BLaER1 (cell line): Measurements from ENCODE around the gene FIGLA.

ENCODE experiments used
- H3K27ac ChIP-seq: shearing (Covaris generic); formaldehyde crosslinking; 2 replicates; pipeline ENCODE4 v1.8.1; 2022
- H3K27me3 ChIP-seq: shearing (Covaris generic); formaldehyde crosslinking; 2 replicates; pipeline ENCODE4 v1.8.1; 2022
- H3K36me3 ChIP-seq: shearing (Covaris generic); formaldehyde crosslinking; 2 replicates; pipeline ENCODE4 v1.8.1; 2022
- H3K4me1 ChIP-seq: shearing (Covaris generic); formaldehyde crosslinking; 2 replicates; pipeline ENCODE4 v1.8.1; 2022
- H3K4me2 ChIP-seq: shearing (Covaris generic); formaldehyde crosslinking; 2 replicates; pipeline ENCODE4 v1.8.1; 2022
- H3K4me3 ChIP-seq: shearing (Covaris generic); formaldehyde crosslinking; 2 replicates; pipeline ENCODE4 v1.8.1; 2022
- H3K9ac ChIP-seq: shearing (Covaris generic); formaldehyde crosslinking; 2 replicates; pipeline ENCODE4 v1.8.1; 2022
- H3K9me3 ChIP-seq: shearing (Covaris generic); formaldehyde crosslinking; 2 replicates; pipeline ENCODE4 v1.8.1; 2022
- H4K20me1 ChIP-seq: shearing (Covaris generic); formaldehyde crosslinking; 2 replicates; pipeline ENCODE4 v1.8.1; 2022
- Cebpa-rat ChIP-seq: shearing (Covaris generic); IDR thresholded peaks from 2 replicates; pipeline ENCODE4 v1.8.1; 2022

Gene FIGLA

GRCh38 chr2:70766357-70767078 lies 23.9 kb downstream of the FIGLA start:
- Histone ChIP-seq H3K4me1 (peaks cover 18% of the 10 kb centered on the region), H3K27ac (peak overlapping the region; percentile 94), H3K4me2 (peak overlapping the region; percentile 88), H3K9ac (peak overlapping the region; percentile 93), H3K36me3 (peaks cover 5% of the 10 kb centered on the region), H3K4me3 (peak overlapping the region; percentile 83), H3K27me3 (no peaks in the 10 kb centered on the region), H3K9me3 (no peaks in the 10 kb centered on the region), H4K20me1 (peaks cover 23% of the 10 kb centered on the region)
- no peak for TF ChIP-seq Cebpa-rat

GRCh38 chr2:70765507-70765906 lies 24.9 kb downstream of the FIGLA start:
- Histone ChIP-seq H3K4me2 (peak overlapping the region; percentile 88), H3K27me3 (no peaks in the 10 kb centered on the region), H3K9ac (no peak overlapping the region)

GRCh38 chr2:70759446-70759845 lies 31.0 kb downstream of the FIGLA start:
- no peak overlapping the region for H3K27ac ChIP-seq
- H3K9ac ChIP-seq: no peak overlapping the region
- peaks cover 50% of the 10 kb centered on the region for H4K20me1 ChIP-seq
- 0 out of 2 replicates have a peak, but pooled peaks cover 3% of the 10 kb centered on the region for H3K4me1 ChIP-seq
- H3K27me3 ChIP-seq: no peaks in the 10 kb centered on the region
- H3K36me3 ChIP-seq: peaks cover 35% of the 10 kb centered on the region
- H3K4me3 ChIP-seq: no peak overlapping the region
- TF ChIP-seq Cebpa-rat: no peak
- no peak overlapping the region for H3K4me2 ChIP-seq
- no peaks in the 10 kb centered on the region for H3K9me3 ChIP-seq

More at GRCh38 chr2:70765507-70765906, 24.9 kb downstream of the FIGLA start:
- Histone ChIP-seq H3K27ac (no peak overlapping the region), H3K4me1 (peaks cover 18% of the 10 kb centered on the region), H4K20me1 (peaks cover 23% of the 10 kb centered on the region), H3K4me3 (no peak overlapping the region), H3K36me3 (peaks cover 5% of the 10 kb centered on the region), H3K9me3 (no peaks in the 10 kb centered on the region)
- TF ChIP-seq Cebpa-rat: no peak

- TF ChIP-seq Cebpa-rat: no peak
- peaks cover 62% of the 10 kb centered on the region for H4K20me1 ChIP-seq
- 0 out of 2 replicates have a peak, but pooled peaks cover 9% of the 10 kb centered on the region for H3K4me1 ChIP-seq
- H3K36me3 ChIP-seq: peaks cover 32% of the 10 kb centered on the region
- no peaks in the 10 kb centered on the region for H3K27me3 ChIP-seq
- H3K4me2 ChIP-seq: no peak overlapping the region
- no peak overlapping the region for H3K4me3 ChIP-seq
- no peak overlapping the region for H3K27ac ChIP-seq
- no peak overlapping the region for H3K9ac ChIP-seq
- H3K9me3 ChIP-seq: no peaks in the 10 kb centered on the region
Measured at GRCh38 chr2:70757966-70758365, 32.5 kb downstream of the FIGLA start.

GRCh38 chr2:70757360-70757759 lies 33.1 kb downstream of the FIGLA start:
- H4K20me1 ChIP-seq: peaks cover 68% of the 10 kb centered on the region
- no peak for TF ChIP-seq Cebpa-rat
- H3K4me1 ChIP-seq: 0 out of 2 replicates have a peak, but pooled peaks cover 9% of the 10 kb centered on the region
- no peak overlapping the region for H3K4me3 ChIP-seq
- no peak overlapping the region for H3K4me2 ChIP-seq
- no peak overlapping the region for H3K9ac ChIP-seq
- H3K36me3 ChIP-seq: peaks cover 32% of the 10 kb centered on the region
- no peak overlapping the region for H3K27ac ChIP-seq
- H3K9me3 ChIP-seq: no peaks in the 10 kb centered on the region
- H3K27me3 ChIP-seq: no peaks in the 10 kb centered on the region

- Histone ChIP-seq H3K4me1 (0 out of 2 replicates have a peak, but pooled peaks cover 9% of the 10 kb centered on the region), H3K36me3 (peaks cover 32% of the 10 kb centered on the region), H3K9me3 (no peaks in the 10 kb centered on the region), H3K4me3 (no peak overlapping the region), H3K27me3 (no peaks in the 10 kb centered on the region), H4K20me1 (peaks cover 78% of the 10 kb centered on the region), H3K27ac (no peak overlapping the region), H3K4me2 (no peak overlapping the region), H3K9ac (no peak overlapping the region)
- TF ChIP-seq Cebpa-rat: no peak
Measured at GRCh38 chr2:70756128-70756527, 34.3 kb downstream of the FIGLA start.

- no peak for TF ChIP-seq Cebpa-rat
- peaks cover 35% of the 10 kb centered on the region for H3K36me3 ChIP-seq
- no peak overlapping the region for H3K4me3 ChIP-seq
- no peak overlapping the region for H3K4me2 ChIP-seq
- peaks cover 15% of the 10 kb centered on the region for H3K9me3 ChIP-seq
- H4K20me1 ChIP-seq: peaks cover 69% of the 10 kb centered on the region
- no peak overlapping the region for H3K27ac ChIP-seq
- peaks cover 19% of the 10 kb centered on the region for H3K4me1 ChIP-seq
- no peak overlapping the region for H3K9ac ChIP-seq
- H3K27me3 ChIP-seq: no peaks in the 10 kb centered on the region
Measured at GRCh38 chr2:70753902-70754301, 36.5 kb downstream of the FIGLA start.

- Histone ChIP-seq H3K9me3 (peaks cover 15% of the 10 kb centered on the region), H3K27me3 (no peaks in the 10 kb centered on the region), H4K20me1 (peaks cover 72% of the 10 kb centered on the region), H3K4me1 (peaks cover 28% of the 10 kb centered on the region), H3K9ac (no peak overlapping the region), H3K4me2 (no peak overlapping the region), H3K27ac (no peak overlapping the region), H3K36me3 (peaks cover 32% of the 10 kb centered on the region), H3K4me3 (no peak overlapping the region)
- TF ChIP-seq Cebpa-rat: no peak
Measured at GRCh38 chr2:70753031-70753430, 37.4 kb downstream of the FIGLA start.

- Histone ChIP-seq H3K4me1 (peaks cover 34% of the 10 kb centered on the region), H3K27me3 (no peaks in the 10 kb centered on the region), H3K9me3 (peaks cover 17% of the 10 kb centered on the region), H3K4me2 (no peak overlapping the region), H3K9ac (no peak overlapping the region), H4K20me1 (peaks cover 69% of the 10 kb centered on the region), H3K4me3 (no peak overlapping the region), H3K36me3 (peaks cover 32% of the 10 kb centered on the region), H3K27ac (no peak overlapping the region)
- TF ChIP-seq Cebpa-rat: no peak
Measured at GRCh38 chr2:70752396-70752795, 38.0 kb downstream of the FIGLA start.

- no peak overlapping the region for H3K27ac ChIP-seq
- peaks cover 21% of the 10 kb centered on the region for H3K9me3 ChIP-seq
- no peak for TF ChIP-seq Cebpa-rat
- no peak overlapping the region for H3K4me2 ChIP-seq
- H3K9ac ChIP-seq: no peak overlapping the region
- no peak overlapping the region for H3K4me3 ChIP-seq
- H3K36me3 ChIP-seq: peaks cover 28% of the 10 kb centered on the region
- H4K20me1 ChIP-seq: peaks cover 64% of the 10 kb centered on the region
- no peaks in the 10 kb centered on the region for H3K27me3 ChIP-seq
- H3K4me1 ChIP-seq: peaks cover 39% of the 10 kb centered on the region
Measured at GRCh38 chr2:70751881-70752280, 38.6 kb downstream of the FIGLA start.

GRCh38 chr2:70750320-70750719 lies 40.1 kb downstream of the FIGLA start:
- Histone ChIP-seq H3K4me2 (no peak overlapping the region), H3K36me3 (peaks cover 18% of the 10 kb centered on the region), H3K9me3 (peaks cover 21% of the 10 kb centered on the region), H3K9ac (no peak overlapping the region), H3K27ac (no peak overlapping the region), H3K4me3 (no peak overlapping the region), H3K27me3 (no peaks in the 10 kb centered on the region), H3K4me1 (peaks cover 48% of the 10 kb centered on the region), H4K20me1 (peaks cover 64% of the 10 kb centered on the region)
- TF ChIP-seq Cebpa-rat: no peak
